Karpas-422 (cell line): ENCODE measurements around the gene CNTFR. TPM values are rescaled to one million over a fixed set of nuclear protein-coding genes. Genes with fewer than 3 reads are reported as not detected.

Experiments
- DNase-seq: peaks from one replicate; pipeline ENCODE4 v3.0.0-alpha.2; 2015
- H2AFZ ChIP-seq: fragments of 200-600 bp; sonication (generic); 2 replicates; pipeline ENCODE4 v1.6.1; 2014; ENCODE audit warnings: antibody characterized with exemption, low read length, mixed read lengths
- H3K27ac ChIP-seq: fragments of 200-600 bp; sonication (generic); 2 replicates; pipeline ENCODE4 v1.5.1; 2014; ENCODE audit warnings: mild to moderate bottlenecking, low read length, moderate library complexity
- H3K27me3 ChIP-seq: fragments of 200-600 bp; sonication (generic); 2 replicates; pipeline ENCODE4 v1.6.1; 2014; ENCODE audit warnings: low read length, mixed read lengths
- H3K36me3 ChIP-seq: fragments of 200-600 bp; sonication (generic); 2 replicates; pipeline ENCODE4 v1.6.1; 2014; ENCODE audit warnings: low read length, mixed read lengths; ENCODE audit not compliant: insufficient read depth
- H3K4me1 ChIP-seq: fragments of 200-600 bp; sonication (generic); 2 replicates; pipeline ENCODE4 v1.6.1; 2014; ENCODE audit warnings: mild to moderate bottlenecking, low read length, mixed read lengths
- H3K4me2 ChIP-seq: fragments of 200-600 bp; sonication (generic); 2 replicates; pipeline ENCODE4 v1.6.1; 2014; ENCODE audit warnings: low read length, low read depth, mild to moderate bottlenecking; ENCODE audit not compliant: poor library complexity, severe bottlenecking
- H3K4me3 ChIP-seq: fragments of 200-600 bp; sonication (generic); 2 replicates; pipeline ENCODE4 v1.5.1; 2014; ENCODE audit warnings: mild to moderate bottlenecking, antibody characterized with exemption, low read length, mixed read lengths
- H3K79me2 ChIP-seq: fragments of 200-600 bp; sonication (generic); 2 replicates; pipeline ENCODE4 v1.6.1; 2014; ENCODE audit warnings: mild to moderate bottlenecking, low read length, mixed read lengths
- H3K9ac ChIP-seq: fragments of 200-600 bp; sonication (generic); 2 replicates; pipeline ENCODE4 v1.6.0; 2014; ENCODE audit warnings: low read length
- H3K9me2 ChIP-seq: fragments of 200-600 bp; sonication (generic), shearing (Covaris generic); replicated peaks from 2 replicates; pipeline ENCODE4 v1.6.0; 2014; ENCODE audit warnings: mild to moderate bottlenecking, low read length, moderate library complexity; ENCODE audit not compliant: insufficient read depth
- H3K9me3 ChIP-seq: fragments of 300-700, 200-600 bp; sonication (generic); 2 replicates; pipeline ENCODE4 v1.6.1; 2014; ENCODE audit warnings: low read length, mixed read lengths
- H4K20me1 ChIP-seq: fragments of 200-600 bp; sonication (generic); 2 replicates; pipeline ENCODE4 v1.6.1; 2014; ENCODE audit warnings: mild to moderate bottlenecking, antibody characterized with exemption, low read length, low read depth; ENCODE audit not compliant: insufficient read depth
- total RNA-seq: library from RNA; depleted of rRNA; stranded (reverse); fragments of >200 nt; shearing (Covaris generic); gene quantifications from 2 replicates; pipeline ENCODE4 v1.2.3, GENCODE V29; 2014; ENCODE audit warnings: low replicate concordance

CNTFR gene
- total RNA-seq, 1 experiment from 2014 or later, result not detected

GRCh38 chr9:34552606-34552981 is 36.9 kb downstream of the CNTFR start:
- no peaks in the 10 kb centered on the region for H4K20me1 ChIP-seq
- no peak overlapping the region for H3K4me2 ChIP-seq
- no peak overlapping the region for H2AFZ ChIP-seq
- no peaks in the 10 kb centered on the region for H3K27me3 ChIP-seq
- H3K9me2 ChIP-seq, result no peaks in the 10 kb centered on the region
- H3K9me3 ChIP-seq, result no peaks in the 10 kb centered on the region
- no peaks in the 10 kb centered on the region for H3K79me2 ChIP-seq
- H3K4me1 ChIP-seq, result no peaks in the 10 kb centered on the region
- DNase-seq, result no peak
- no peak overlapping the region for H3K4me3 ChIP-seq
- H3K36me3 ChIP-seq, result no peaks in the 10 kb centered on the region
- no peak overlapping the region for H3K27ac ChIP-seq
- no peak overlapping the region for H3K9ac ChIP-seq

- no peak overlapping the region for H3K27ac ChIP-seq
- DNase-seq, result no peak
- no peak overlapping the region for H3K9ac ChIP-seq
- no peaks in the 10 kb centered on the region for H3K9me2 ChIP-seq
- no peak overlapping the region for H3K4me2 ChIP-seq
- no peaks in the 10 kb centered on the region for H3K4me1 ChIP-seq
- no peaks in the 10 kb centered on the region for H3K9me3 ChIP-seq
- no peaks in the 10 kb centered on the region for H3K27me3 ChIP-seq
- no peaks in the 10 kb centered on the region for H3K79me2 ChIP-seq
- H3K36me3 ChIP-seq, result no peaks in the 10 kb centered on the region
- no peak overlapping the region for H2AFZ ChIP-seq
- H3K4me3 ChIP-seq, result no peak overlapping the region
- H4K20me1 ChIP-seq, result no peaks in the 10 kb centered on the region
These were observed 37.5 kb downstream of the CNTFR start for GRCh38 chr9:34551751-34552605.

GRCh38 chr9:34550681-34551270 is 38.7 kb downstream of the CNTFR start:
- H3K36me3 ChIP-seq, result no peaks in the 10 kb centered on the region
- no peak overlapping the region for H2AFZ ChIP-seq
- H3K27me3 ChIP-seq, result no peaks in the 10 kb centered on the region

GRCh38 chr9:34550016-34550680 is 39.4 kb downstream of the CNTFR start:
- Histone ChIP-seq H3K27me3 (no peaks in the 10 kb centered on the region), H3K9me3 (no peaks in the 10 kb centered on the region), H3K4me2 (no peak overlapping the region), H3K4me1 (no peaks in the 10 kb centered on the region), H3K9me2 (no peaks in the 10 kb centered on the region), H2AFZ (no peak overlapping the region), H3K9ac (no peak overlapping the region), H3K4me3 (no peak overlapping the region), H3K27ac (no peak overlapping the region), H4K20me1 (no peaks in the 10 kb centered on the region), H3K79me2 (no peaks in the 10 kb centered on the region), H3K36me3 (no peaks in the 10 kb centered on the region)
- DNase-seq, result no peak

More at GRCh38 chr9:34550681-34551270, 38.7 kb downstream of the CNTFR start:
- H3K4me3 ChIP-seq, result no peak overlapping the region
- no peaks in the 10 kb centered on the region for H4K20me1 ChIP-seq
- no peaks in the 10 kb centered on the region for H3K4me1 ChIP-seq
- H3K9me2 ChIP-seq, result no peaks in the 10 kb centered on the region
- H3K9ac ChIP-seq, result no peak overlapping the region
- no peak overlapping the region for H3K27ac ChIP-seq
- no peaks in the 10 kb centered on the region for H3K9me3 ChIP-seq
- H3K4me2 ChIP-seq, result no peak overlapping the region
- H3K79me2 ChIP-seq, result no peaks in the 10 kb centered on the region
- no peak for DNase-seq

- H3K27me3 ChIP-seq, result no peaks in the 10 kb centered on the region
- H3K79me2 ChIP-seq, result no peaks in the 10 kb centered on the region
- H2AFZ ChIP-seq, result no peak overlapping the region
- no peaks in the 10 kb centered on the region for H3K4me1 ChIP-seq
- no peaks in the 10 kb centered on the region for H3K9me3 ChIP-seq
- H3K4me2 ChIP-seq, result no peak overlapping the region
- no peak overlapping the region for H3K27ac ChIP-seq
- H3K9ac ChIP-seq, result no peak overlapping the region
- DNase-seq, result no peak
- no peak overlapping the region for H3K4me3 ChIP-seq
- H3K9me2 ChIP-seq, result no peaks in the 10 kb centered on the region
- H4K20me1 ChIP-seq, result no peaks in the 10 kb centered on the region
- H3K36me3 ChIP-seq, result no peaks in the 10 kb centered on the region
These were observed 40.2 kb downstream of the CNTFR start for GRCh38 chr9:34549407-34549732.

GRCh38 chr9:34547960-34548611 is 41.4 kb downstream of the CNTFR start:
- no peaks in the 10 kb centered on the region for H3K9me2 ChIP-seq
- H3K79me2 ChIP-seq, result no peaks in the 10 kb centered on the region

GRCh38 chr9:34546834-34547827 is 42.4 kb downstream of the CNTFR start:
- H2AFZ ChIP-seq, result no peak overlapping the region
- H3K9me3 ChIP-seq, result no peaks in the 10 kb centered on the region
- no peak overlapping the region for H3K27ac ChIP-seq
- no peaks in the 10 kb centered on the region for H3K4me1 ChIP-seq
- no peaks in the 10 kb centered on the region for H3K9me2 ChIP-seq
- H3K4me2 ChIP-seq, result no peak overlapping the region
- DNase-seq, result peak; percentile 96
- H3K36me3 ChIP-seq, result no peaks in the 10 kb centered on the region
- H3K9ac ChIP-seq, result no peak overlapping the region
- no peaks in the 10 kb centered on the region for H3K27me3 ChIP-seq
- H4K20me1 ChIP-seq, result no peaks in the 10 kb centered on the region
- H3K79me2 ChIP-seq, result no peaks in the 10 kb centered on the region
- no peak overlapping the region for H3K4me3 ChIP-seq

More at GRCh38 chr9:34547960-34548611, 41.4 kb downstream of the CNTFR start:
- Histone ChIP-seq H3K4me1 (no peaks in the 10 kb centered on the region), H3K36me3 (no peaks in the 10 kb centered on the region), H3K4me3 (no peak overlapping the region), H3K4me2 (no peak overlapping the region), H3K27ac (no peak overlapping the region), H3K27me3 (no peaks in the 10 kb centered on the region), H3K9me3 (no peaks in the 10 kb centered on the region), H4K20me1 (no peaks in the 10 kb centered on the region), H2AFZ (no peak overlapping the region), H3K9ac (no peak overlapping the region)
- peak; percentile 71 for DNase-seq
